SK-N-SH (cell line): ENCODE results near the gene ASCC3. TPM values are rescaled to one million over a fixed set of nuclear protein-coding genes. Genes with fewer than 3 reads are reported as not detected.

Source experiments
- CTCF ChIA-PET: fragments of 300-600, 350-600 bp; formaldehyde crosslinking; extraction: SDS; loops from one replicate; lab custom pipeline; 2021; lab: Yijun Ruan, JAX
- POLR2A ChIA-PET: fragments of 350-600 bp; sonication (Branson Sonifier 250); formaldehyde crosslinking; extraction: SDS; loops from one replicate; lab custom pipeline; 2020; ENCODE audit warnings: antibody characterized with exemption, inconsistent platforms; lab: Yijun Ruan, JAX
- DNase-seq: peaks from one replicate; pipeline ENCODE4 v3.0.0; 2012
- H2AFZ ChIP-seq: fragments of 200-600 bp; sonication (generic); 2 replicates; pipeline ENCODE4 v1.8.1; 2016; ENCODE audit warnings: antibody characterized with exemption, mild to moderate bottlenecking, low read depth
- H3F3A ChIP-seq: fragments of 200-600 bp; sonication (generic); replicated peaks from 2 replicates; pipeline ENCODE3; 2016; ENCODE audit warnings: antibody characterized with exemption, mild to moderate bottlenecking; ENCODE audit not compliant: insufficient read depth
- H3K27ac ChIP-seq, 2 experiments: fragments of 200-500 bp in 1 of 2; fragments of 200-600 bp in 1 of 2; sonication (Bioruptor generic) in 1 of 2; sonication (generic), shearing (Covaris generic) in 1 of 2; 2 replicates each; pipeline versions ENCODE4 v1.5.1 to v1.6.1; 2014 to 2016; ENCODE audit warnings: low read depth in 2 of 2, inconsistent platforms in 1 of 2, low read length in 1 of 2, mild to moderate bottlenecking in 1 of 2, mixed read lengths in 1 of 2
- H3K27me3 ChIP-seq: fragments of 200-600 bp; sonication (generic), shearing (Covaris generic); 2 replicates; pipeline ENCODE4 v1.6.1; 2016; ENCODE audit warnings: mixed run types; ENCODE audit not compliant: insufficient read depth
- H3K36me3 ChIP-seq, 2 experiments: fragments of 200-500 bp in 1 of 2; fragments of 200-600 bp in 1 of 2; sonication (Bioruptor generic) in 1 of 2; sonication (generic) in 1 of 2; replicated peaks in 1 of 2; 2 replicates each; pipeline versions ENCODE3 to v1.5.1; 2014 to 2016; ENCODE audit warnings: low read length in 1 of 2, mild to moderate bottlenecking in 1 of 2; ENCODE audit not compliant: insufficient read depth in 2 of 2, control insufficient read depth in 1 of 2
- H3K4me1 ChIP-seq, 2 experiments: fragments of 200-500 bp in 1 of 2; fragments of 200-600 bp in 1 of 2; sonication (Bioruptor generic) in 1 of 2; sonication (generic), shearing (Covaris generic) in 1 of 2; 2 replicates each; pipeline versions ENCODE4 v1.5.1 to v1.6.1; 2014 to 2016; ENCODE audit warnings: low read depth in 1 of 2, low read length in 1 of 2, mixed run types in 1 of 2; ENCODE audit not compliant: insufficient read depth in 2 of 2, control insufficient read depth in 1 of 2
- H3K4me2 ChIP-seq: fragments of 200-600 bp; sonication (generic), shearing (Covaris generic); 2 replicates; pipeline ENCODE4 v1.6.1; 2017; ENCODE audit warnings: mixed run types
- H3K4me3 ChIP-seq, 2 experiments: fragments of 200-500 bp in 1 of 2; fragments of 200-600 bp in 1 of 2; sonication (Bioruptor generic) in 1 of 2; sonication (generic), shearing (Covaris generic) in 1 of 2; 2 replicates each; pipeline versions ENCODE4 v1.5.1 to v1.8.1; 2014 to 2016; ENCODE audit warnings: low read depth in 2 of 2, inconsistent platforms in 1 of 2, low read length in 1 of 2, mild to moderate bottlenecking in 1 of 2, mixed read lengths in 1 of 2, moderate library complexity in 1 of 2
- H3K79me2 ChIP-seq: fragments of 200-600 bp; sonication (generic); 2 replicates; pipeline ENCODE4 v1.8.1; 2017; ENCODE audit warnings: mild to moderate bottlenecking; ENCODE audit not compliant: insufficient read depth
- H3K9ac ChIP-seq: fragments of 200-600 bp; sonication (generic); 2 replicates; pipeline ENCODE4 v1.6.1; 2017; ENCODE audit warnings: mixed run types
- H3K9me2 ChIP-seq: fragments of 200-600 bp; sonication (generic); 2 replicates; pipeline ENCODE4 v1.6.1; 2017; ENCODE audit warnings: mixed run types
- H3K9me3 ChIP-seq: fragments of 200-600 bp; sonication (generic); 2 replicates; pipeline ENCODE4 v1.6.1; 2017; ENCODE audit warnings: mixed run types, mild to moderate bottlenecking, moderate library complexity
- H4K20me1 ChIP-seq: fragments of 200-600 bp; sonication (generic); 2 replicates; pipeline ENCODE4 v1.6.1; 2017; ENCODE audit warnings: mild to moderate bottlenecking, mixed run types; ENCODE audit not compliant: insufficient read depth
- ELF1 ChIP-seq: IDR thresholded peaks from 2 replicates; pipeline ENCODE4 v1.4.0; 2012
- FOSL2 ChIP-seq: IDR thresholded peaks from 2 replicates; pipeline ENCODE4 v1.4.0; 2012; ENCODE audit warnings: low read depth, mild to moderate bottlenecking, moderate library complexity, borderline replicate concordance
- FOXJ3 ChIP-seq: sonication (generic); formaldehyde crosslinking; IDR thresholded peaks from 2 replicates; pipeline ENCODE4 v1.5.1; 2020; ENCODE audit warnings: mild to moderate bottlenecking, missing genetic modification reagents
- GABPA ChIP-seq: IDR thresholded peaks from 2 replicates; pipeline ENCODE4 v1.4.0; 2012; ENCODE audit warnings: low read depth, mild to moderate bottlenecking
- MEF2A ChIP-seq: IDR thresholded peaks from 2 replicates; pipeline ENCODE4 v1.4.0; 2012; ENCODE audit warnings: low read depth, borderline replicate concordance
- POLR2AphosphoS5 ChIP-seq: IDR thresholded peaks from 2 replicates; pipeline ENCODE4 v1.6.1; 2012; ENCODE audit warnings: low read depth, low read length
- RFX5 ChIP-seq: IDR thresholded peaks from 2 replicates; pipeline ENCODE4 v1.6.1; 2012; ENCODE audit warnings: mild to moderate bottlenecking, improper control_type of control experiment, low read length
- SIN3A ChIP-seq: IDR thresholded peaks from 2 replicates; pipeline ENCODE4 v1.6.1; 2012; ENCODE audit warnings: low read depth, mild to moderate bottlenecking, low read length, moderate library complexity, borderline replicate concordance
- SMC3 ChIP-seq: IDR thresholded peaks from 2 replicates; pipeline ENCODE4 v1.6.1; 2012; ENCODE audit warnings: low read depth, low read length, improper control_type of control experiment
- TCF12 ChIP-seq: IDR thresholded peaks from 2 replicates; pipeline ENCODE4 v1.4.0; 2012
- WGBS: methylation state at CpG from one replicate; pipeline ENCODE4 v1.1.6; 2017; ENCODE audit warnings: low lambda C conversion rate; 5-methylcytosine and 5-hydroxymethylcytosine counted together
- polyA plus RNA-seq, 3 experiments: library from polyadenylated mRNA; depleted of rRNA; stranded (reverse); fragments of >200 nt; gene quantifications; 2 replicates each; pipeline ENCODE4 v1.2.3, GENCODE V29; 2012
- TF ChIP-seq, protein P1 (sequence below): IDR thresholded peaks from 2 replicates; pipeline ENCODE4 v1.4.0; 2012; ENCODE audit warnings: low read depth
- TF ChIP-seq, protein P2 (sequence below): fragments of 150-350 bp; IDR thresholded peaks from 2 replicates; pipeline ENCODE4 v1.6.1; 2017; ENCODE audit warnings: antibody characterized with exemption, low read length, low read depth, borderline replicate concordance
- TF ChIP-seq, protein P3 (sequence below): IDR thresholded peaks from 2 replicates; pipeline ENCODE4; 2012

The ASCC3 gene
- polyA plus RNA-seq, 1 of the 3 experiments (the other 2 are of a cell fraction) = 17.9 TPM

DNA sequence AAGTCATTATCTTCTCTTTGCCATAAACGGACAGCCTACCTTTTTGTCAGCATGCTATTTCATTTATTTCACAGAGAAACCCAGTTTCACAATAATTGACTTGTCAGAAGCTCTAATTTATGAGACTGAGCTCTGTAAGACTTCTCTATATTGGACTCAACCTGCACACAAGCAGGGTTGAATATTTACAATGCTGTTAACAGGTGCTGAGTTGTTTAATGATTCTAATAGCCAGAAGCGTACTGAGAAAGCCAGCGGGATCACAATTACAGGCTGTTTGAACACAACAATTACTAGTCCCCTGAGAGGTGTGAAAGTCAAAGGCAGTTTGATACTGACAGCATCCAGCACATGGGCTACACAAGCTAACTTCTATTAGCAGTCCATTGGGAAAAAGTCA is 288.2 kb downstream of the ASCC3 start:
- TF ChIP-seq POLR2AphosphoS5 (no peak), TCF12 (no peak), FOXJ3 (CRISPR knock-in tag) (no peak), MEF2A (no peak), ELF1 (no peak)
- TF ChIP-seq, protein P1, sequence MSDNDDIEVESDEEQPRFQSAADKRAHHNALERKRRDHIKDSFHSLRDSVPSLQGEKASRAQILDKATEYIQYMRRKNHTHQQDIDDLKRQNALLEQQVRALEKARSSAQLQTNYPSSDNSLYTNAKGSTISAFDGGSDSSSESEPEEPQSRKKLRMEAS = no peak
- DNase-seq = no peak
- Histone ChIP-seq H3K36me3 (peaks cover 34 to 40% of the 10 kb centered on the region in 2 experiments), H3K4me2 (no peak overlapping the region), H3K4me3 (no peak overlapping the region), H3K4me1 (peaks cover 0 to 4% of the 10 kb centered on the region in 2 experiments; a peak in 2 of 4 replicates), H3K27ac (no peak overlapping the region), H3F3A (no peaks in the 10 kb centered on the region), H3K9me2 (no peaks in the 10 kb centered on the region), H3K27me3 (no peaks in the 10 kb centered on the region), H4K20me1 (no peaks in the 10 kb centered on the region), H2AFZ (no peak overlapping the region), H3K9me3 (no peaks in the 10 kb centered on the region), H3K9ac (no peak overlapping the region), H3K79me2 (no peaks in the 10 kb centered on the region)
- POLR2A ChIA-PET = no interaction called here
- WGBS = 93% methylated on average over 3 of the region's 3 CpGs
- CTCF ChIA-PET = no interaction called here

DNA sequence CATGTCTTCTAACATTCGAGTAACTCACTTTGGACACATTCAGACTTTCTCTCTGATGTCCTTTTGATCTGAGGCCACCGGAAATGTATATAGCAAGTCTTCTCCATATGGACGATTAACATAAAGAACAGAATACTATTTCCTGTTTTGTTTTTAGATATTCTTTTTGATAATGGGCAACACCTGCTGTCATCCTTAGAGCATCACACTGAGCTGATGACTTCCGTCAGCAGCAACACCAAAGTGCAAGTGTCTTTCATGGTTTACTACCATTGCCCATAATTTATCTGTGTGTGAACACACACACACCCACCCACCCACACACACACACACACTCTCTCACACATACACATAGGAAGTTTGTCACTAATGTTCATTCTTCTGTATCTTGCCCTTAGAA is 303.7 kb downstream of the ASCC3 start:
- no peak for DNase-seq
- Histone ChIP-seq H3K4me3 (no peak overlapping the region), H3F3A (peaks cover 10% of the 10 kb centered on the region), H3K9me2 (no peaks in the 10 kb centered on the region), H2AFZ (no peak overlapping the region), H3K4me1 (no peaks in the 10 kb centered on the region), H3K27me3 (no peaks in the 10 kb centered on the region), H3K9ac (no peak overlapping the region), H3K4me2 (no peak overlapping the region), H3K9me3 (no peaks in the 10 kb centered on the region), H3K79me2 (no peaks in the 10 kb centered on the region), H3K36me3 (peaks cover 2 to 4% of the 10 kb centered on the region in 2 experiments), H3K27ac (no peak overlapping the region), H4K20me1 (no peaks in the 10 kb centered on the region)
- TF ChIP-seq, protein P2, sequence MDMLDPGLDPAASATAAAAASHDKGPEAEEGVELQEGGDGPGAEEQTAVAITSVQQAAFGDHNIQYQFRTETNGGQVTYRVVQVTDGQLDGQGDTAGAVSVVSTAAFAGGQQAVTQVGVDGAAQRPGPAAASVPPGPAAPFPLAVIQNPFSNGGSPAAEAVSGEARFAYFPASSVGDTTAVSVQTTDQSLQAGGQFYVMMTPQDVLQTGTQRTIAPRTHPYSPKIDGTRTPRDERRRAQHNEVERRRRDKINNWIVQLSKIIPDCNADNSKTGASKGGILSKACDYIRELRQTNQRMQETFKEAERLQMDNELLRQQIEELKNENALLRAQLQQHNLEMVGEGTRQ = no peak
- no peak for TF ChIP-seq FOSL2
- TF ChIP-seq SIN3A = no peak
- no peak for TF ChIP-seq SMC3
- TF ChIP-seq GABPA = no peak
- no peak for TF ChIP-seq RFX5
- no peak for TF ChIP-seq TCF12
- TF ChIP-seq, protein P3, sequence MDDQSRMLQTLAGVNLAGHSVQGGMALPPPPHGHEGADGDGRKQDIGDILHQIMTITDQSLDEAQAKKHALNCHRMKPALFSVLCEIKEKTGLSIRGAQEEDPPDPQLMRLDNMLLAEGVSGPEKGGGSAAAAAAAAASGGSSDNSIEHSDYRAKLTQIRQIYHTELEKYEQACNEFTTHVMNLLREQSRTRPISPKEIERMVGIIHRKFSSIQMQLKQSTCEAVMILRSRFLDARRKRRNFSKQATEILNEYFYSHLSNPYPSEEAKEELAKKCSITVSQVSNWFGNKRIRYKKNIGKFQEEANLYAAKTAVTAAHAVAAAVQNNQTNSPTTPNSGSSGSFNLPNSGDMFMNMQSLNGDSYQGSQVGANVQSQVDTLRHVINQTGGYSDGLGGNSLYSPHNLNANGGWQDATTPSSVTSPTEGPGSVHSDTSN = no peak
- ChIA-PET POLR2A (no interaction called here), CTCF (no interaction called here)
- 96% methylated on average over 4 of the region's 4 CpGs for WGBS
